GM12872 (cell line): ENCODE results near the gene ASIC2.

Source experiments
- TF ChIP-seq, protein P1 (sequence below): IDR thresholded peaks from 3 replicates; pipeline ENCODE4 v1.5.1; 2011; ENCODE audit warnings: low read depth, mild to moderate bottlenecking, low read length, moderate library complexity; ENCODE audit not compliant: insufficient read depth

Gene ASIC2

DNA sequence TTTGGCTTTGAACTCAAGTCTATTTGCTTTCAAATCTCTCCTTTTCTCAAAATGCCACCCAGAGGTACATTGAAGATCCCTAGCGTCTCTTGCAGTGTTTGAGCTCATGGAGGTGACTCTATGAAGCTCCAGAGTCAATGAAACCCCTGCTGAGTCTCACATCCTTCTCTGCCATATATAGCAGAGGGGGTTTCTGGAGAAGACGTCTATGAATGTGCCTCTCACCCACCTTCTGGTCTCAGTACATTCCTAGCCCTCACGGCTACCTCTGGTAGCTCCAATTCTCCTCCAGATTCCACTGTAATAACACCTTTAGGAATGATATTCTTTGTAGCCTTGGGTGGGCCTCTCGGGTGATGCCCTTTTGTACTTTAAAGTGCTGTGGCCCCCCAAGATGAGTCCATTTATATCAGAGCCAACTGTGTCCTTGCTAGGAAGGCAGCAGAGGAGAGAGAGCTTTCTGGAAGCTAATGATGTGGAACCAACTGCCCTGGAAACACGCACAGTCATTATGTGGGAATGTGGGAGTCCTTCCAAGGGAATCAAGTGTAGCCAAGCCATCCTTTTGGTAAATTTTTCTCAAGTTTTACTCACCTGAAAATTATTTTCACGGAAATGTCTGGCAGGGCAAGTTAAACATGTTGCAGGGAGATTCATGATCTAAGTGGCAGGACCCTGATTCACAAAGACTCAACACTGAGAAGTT lies 123.4 kb downstream of the ASIC2 start:
- TF ChIP-seq, protein P1, sequence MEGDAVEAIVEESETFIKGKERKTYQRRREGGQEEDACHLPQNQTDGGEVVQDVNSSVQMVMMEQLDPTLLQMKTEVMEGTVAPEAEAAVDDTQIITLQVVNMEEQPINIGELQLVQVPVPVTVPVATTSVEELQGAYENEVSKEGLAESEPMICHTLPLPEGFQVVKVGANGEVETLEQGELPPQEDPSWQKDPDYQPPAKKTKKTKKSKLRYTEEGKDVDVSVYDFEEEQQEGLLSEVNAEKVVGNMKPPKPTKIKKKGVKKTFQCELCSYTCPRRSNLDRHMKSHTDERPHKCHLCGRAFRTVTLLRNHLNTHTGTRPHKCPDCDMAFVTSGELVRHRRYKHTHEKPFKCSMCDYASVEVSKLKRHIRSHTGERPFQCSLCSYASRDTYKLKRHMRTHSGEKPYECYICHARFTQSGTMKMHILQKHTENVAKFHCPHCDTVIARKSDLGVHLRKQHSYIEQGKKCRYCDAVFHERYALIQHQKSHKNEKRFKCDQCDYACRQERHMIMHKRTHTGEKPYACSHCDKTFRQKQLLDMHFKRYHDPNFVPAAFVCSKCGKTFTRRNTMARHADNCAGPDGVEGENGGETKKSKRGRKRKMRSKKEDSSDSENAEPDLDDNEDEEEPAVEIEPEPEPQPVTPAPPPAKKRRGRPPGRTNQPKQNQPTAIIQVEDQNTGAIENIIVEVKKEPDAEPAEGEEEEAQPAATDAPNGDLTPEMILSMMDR = no peak

DNA sequence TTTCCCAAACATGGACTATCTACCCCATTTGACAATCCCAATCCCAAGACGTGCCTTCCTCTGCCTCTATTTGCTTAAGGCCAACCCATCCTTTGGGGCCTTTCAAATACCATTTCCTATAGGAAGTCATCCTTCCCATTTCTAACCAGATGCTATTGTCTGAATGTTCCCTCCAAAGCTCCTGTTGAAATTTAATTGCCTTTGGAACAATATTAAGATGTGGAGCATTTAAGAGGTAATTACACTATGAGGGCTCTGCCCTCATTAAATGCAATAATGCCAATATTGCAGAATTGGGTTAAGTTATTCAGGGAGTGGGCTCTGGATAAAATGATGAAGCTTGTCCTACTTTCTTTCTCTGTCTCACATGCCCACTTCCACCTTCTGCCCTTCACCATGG lies 125.4 kb downstream of the ASIC2 start:
- TF ChIP-seq, protein P1 = no peak

DNA sequence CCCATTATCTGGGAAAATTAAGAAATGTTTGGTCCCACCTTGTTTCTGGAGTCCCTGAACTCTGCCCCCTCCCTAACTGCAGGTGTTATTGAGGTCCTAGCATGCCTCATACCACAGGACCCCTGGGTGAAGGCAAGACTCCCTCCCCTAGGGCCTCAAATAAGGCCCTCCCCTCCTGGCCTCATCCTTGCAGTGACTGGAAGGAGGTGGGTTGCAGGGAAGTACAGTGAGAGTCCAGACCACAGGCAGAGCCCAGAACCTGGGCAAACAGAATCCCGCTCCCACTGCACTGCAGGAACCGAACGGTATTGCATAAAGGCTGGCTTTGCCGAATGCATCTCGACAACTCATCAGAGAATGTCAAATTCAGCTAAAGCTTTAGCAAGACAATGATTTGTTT lies 126.6 kb downstream of the ASIC2 start:
- TF ChIP-seq, protein P1 = no peak

DNA sequence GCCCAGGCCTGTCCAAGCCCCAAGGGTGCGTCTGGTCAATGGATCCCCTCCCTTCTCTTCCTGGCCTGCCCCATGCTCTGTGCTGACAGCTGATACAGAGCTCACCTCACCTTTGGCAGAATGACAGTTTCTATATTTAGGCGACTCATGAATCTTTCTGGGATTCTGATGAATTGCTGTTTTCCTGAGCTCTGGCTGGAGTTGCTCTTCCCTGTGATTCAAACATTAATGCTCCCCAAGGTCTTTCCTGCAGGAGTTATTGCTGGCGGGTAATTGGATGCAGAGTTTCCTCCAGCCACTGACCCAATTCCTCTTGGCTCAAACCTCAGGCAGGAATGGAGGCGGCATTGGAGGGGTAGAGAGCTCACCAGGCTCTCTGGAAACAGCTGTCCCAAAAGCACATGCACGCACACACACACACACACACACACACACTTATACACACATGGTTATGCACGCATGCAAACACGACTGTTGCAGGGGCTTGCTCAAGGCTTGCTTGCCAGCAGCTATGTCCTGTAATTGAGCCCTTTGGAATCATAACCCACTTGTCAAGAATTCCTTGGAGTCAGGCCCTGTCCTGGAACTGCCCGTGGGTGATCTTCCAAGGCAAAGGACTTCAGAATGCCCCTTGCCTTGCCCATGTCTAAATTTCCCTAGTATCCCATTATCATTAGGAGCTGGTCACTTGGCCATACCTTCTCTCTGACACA lies 128.8 kb downstream of the ASIC2 start:
- TF ChIP-seq, protein P1 = no peak

DNA sequence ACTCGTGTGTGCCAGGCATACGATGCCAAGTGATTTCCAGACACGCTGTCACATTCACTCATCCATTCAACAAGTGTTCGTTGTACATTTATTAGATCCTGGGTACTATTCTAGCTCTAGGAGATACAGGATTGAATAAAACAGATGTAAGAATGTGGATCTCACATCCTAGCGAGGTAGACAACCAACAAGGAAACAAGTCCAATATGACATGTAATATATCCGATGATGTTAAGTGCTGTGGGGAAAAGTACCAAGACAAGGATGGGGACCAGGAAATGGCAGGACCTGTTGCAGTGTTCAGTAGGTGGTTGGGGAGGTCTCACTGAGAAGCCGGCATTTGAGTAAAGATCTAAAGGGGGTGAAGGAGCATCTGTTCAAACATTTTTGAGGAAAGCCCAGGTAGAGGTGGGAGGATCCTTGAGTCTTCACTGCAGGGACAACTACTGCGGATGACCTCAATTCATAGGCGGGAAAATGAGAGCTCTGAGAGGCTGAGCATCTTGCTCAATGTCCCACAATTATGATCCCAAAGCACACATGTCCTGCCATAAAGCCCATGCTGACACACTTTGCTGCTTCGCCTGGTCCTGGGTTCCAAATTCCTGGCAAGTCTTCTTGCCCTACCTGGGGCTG lies 129.4 kb downstream of the ASIC2 start:
- TF ChIP-seq, protein P1 = no peak

DNA sequence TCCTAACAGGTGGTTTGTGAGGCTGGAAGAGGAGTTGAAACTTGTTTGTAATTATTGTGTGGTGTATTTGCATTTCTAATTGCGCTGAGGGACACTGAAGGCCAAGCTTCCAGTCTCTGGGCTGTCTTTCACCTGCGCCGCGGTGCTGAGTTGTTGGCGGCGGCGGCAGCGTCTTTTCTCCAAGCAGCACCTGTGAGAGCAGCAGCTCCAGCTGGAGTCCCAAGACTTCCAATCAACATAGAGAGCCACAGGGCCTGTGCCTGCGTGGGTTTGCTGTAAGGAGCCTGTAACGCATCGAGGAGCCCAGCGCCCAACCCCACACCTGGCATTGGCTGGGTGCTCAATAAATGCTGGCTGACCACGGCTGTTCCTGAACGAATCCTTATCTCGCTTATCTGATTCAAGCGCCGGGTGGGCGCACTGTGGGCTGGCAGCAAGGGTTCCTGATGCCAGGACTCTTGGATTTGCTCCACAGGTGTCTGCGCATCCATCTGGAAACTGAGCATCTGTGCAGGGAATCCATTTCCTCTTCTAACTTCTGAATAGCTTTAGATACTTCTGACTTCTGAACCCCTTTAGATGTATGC lies 138.1 kb downstream of the ASIC2 start:
- TF ChIP-seq, protein P1 = no peak

DNA sequence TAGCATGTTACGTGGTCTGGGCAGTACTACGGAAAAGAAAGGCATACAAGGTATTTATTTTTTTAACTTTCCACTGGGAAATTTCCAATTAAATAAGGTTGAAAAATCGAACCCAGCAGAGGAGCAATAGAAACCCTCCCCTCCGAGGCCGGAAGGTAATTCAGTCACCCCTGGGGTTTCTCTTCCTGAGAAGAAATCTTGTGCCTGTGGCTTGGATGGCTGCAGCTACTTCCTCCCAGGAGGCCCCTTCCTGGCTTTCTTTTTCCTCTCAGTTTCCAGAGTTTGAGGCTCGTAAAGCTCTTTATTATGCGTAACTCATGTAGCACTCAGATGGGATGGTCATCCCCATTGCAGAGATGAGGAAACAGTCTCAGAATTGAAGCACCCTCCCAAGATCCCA lies 140.3 kb downstream of the ASIC2 start:
- TF ChIP-seq, protein P1 = no peak
